NCI-H2171 treated with DMSO at 0.1 percent for 48 hours (cell line): ENCODE measurements around the gene RBX1.
A peak's percentile ranks its signal among the peaks of the same experiment; 100 is the strongest.
"Not testable (repeated sequence)": the region's sequence is repeated elsewhere in the genome, so short reads cannot be mapped to it uniquely, and the experiment has no call there.

Experiments
- DNase-seq: peaks from one replicate; lab custom pipeline; 2025; lab: John Stamatoyannopoulos, UW

RBX1 gene

DNA sequence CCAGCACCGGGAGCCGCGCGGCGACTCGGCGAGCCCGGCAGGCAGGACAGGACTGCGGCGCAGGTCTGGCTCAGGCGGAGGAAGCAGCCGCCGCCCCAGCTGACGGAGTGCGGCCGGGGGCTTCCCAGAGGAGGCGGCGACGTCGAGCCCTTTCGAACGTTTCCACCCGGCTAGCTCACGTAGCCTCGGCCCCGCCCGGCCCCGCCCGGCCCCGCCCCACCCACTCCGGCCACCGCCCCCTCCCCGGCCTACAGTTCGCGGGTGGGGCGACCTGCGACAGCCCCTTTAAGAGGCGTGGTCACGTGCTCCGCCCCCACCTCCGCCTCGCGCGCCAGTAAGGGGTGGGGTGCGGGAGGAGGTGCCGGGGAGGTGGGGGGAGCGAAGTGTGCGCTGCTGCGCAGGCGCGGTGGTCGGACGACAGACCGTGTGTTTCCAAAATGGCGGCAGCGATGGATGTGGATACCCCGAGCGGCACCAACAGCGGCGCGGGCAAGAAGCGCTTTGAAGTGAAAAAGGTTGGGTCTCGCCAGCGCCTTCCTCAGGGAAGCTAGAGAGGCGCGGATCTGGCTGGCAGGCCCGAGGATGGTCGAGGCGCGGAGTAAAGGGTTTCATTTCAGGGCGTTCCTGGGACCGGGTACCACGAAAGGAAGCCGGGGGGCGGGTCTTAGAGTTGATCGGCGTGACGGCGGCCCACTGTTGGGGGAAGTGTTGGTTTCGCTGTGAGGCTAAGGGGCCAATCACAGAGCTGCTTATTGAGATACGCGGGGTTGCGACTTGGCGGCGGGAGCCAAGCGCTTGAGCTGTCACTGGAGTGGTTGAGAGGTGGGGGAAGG lies at the start of gene RBX1:
TSS of gene RBX1 (plus strand) at position 417 of the 833 bp plus-strand sequence. CDS start at position 438, 21 bp downstream.
- DNase-seq, result peak; percentile 97

DNA sequence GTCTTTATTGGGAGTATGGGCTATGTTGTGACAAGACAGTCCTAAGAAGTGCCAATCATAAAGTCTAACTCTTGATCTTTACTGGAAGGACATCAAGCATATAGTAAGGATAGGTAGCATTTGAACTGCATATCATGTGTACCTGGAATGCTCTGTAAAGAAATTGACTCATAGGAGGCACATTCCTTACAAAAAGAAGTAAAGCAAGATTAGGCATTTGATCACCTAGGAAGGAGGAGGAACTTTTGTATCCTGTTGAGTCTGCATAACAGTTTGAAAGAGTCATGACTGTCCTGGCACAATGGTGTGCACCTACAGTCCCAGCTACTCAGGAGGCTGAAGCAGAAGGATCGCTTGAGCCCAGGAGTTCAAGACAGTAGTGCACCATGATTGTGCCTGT lies 47.1 kb upstream of the RBX1 start:
- DNase-seq, result no peak

DNA sequence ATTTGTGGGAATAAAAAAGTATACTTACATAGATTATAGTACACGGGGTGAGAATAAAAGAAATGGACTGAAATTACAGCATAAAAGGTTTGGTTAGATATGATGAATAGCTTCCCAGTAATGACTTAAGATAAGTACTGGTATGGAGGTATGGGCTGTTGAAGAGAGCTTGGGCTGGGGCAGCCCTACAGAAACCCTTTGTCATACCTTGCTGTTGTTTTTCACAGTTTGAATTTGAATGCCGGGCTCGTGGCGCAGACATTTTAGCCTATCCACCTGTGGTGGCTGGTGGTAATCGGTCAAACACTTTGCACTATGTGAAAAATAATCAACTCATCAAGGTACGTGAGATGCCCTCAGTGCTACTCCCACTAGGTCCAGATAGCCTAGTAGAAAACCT lies 42.3 kb upstream of the RBX1 start:
- DNase-seq, result no peak

DNA sequence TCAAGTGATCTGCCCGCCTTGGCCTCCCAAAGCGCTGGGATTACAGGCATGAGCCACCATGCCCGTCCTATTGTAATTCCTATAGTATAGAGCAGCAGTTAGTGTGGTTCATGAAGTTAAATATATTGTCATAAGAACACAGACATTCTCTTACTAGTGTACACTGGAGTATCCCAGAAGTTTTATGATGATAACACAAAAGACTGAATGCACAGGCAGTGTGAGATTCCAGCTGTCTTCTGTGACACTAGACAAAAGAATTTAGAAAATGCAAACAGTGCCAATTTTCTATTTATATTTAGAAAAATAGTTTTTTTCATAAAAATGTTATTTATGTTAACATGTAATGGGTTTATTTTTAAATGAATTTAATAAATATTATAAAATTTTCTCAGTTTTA lies 39.4 kb upstream of the RBX1 start:
- DNase-seq, result no peak

DNA sequence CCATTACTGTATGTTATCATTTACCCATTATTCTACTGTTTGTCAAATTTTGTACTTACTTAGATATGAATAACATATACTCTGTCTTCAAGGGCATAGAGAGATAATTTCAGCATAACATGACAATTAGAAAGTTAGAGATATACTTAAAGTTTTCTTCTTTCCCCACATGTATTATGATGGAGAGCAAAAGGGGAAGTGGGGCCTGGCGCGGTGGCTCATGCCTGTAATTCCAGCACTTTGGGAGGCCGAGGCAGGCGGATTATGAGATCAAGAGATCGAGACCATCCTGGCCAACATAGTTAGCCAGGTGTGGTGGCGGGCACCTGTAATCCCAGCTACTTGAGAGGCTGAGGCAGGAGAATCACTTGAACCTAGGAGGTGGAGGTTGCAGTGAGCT lies 38.2 kb upstream of the RBX1 start:
- DNase-seq, result not testable (repeated sequence)

DNA sequence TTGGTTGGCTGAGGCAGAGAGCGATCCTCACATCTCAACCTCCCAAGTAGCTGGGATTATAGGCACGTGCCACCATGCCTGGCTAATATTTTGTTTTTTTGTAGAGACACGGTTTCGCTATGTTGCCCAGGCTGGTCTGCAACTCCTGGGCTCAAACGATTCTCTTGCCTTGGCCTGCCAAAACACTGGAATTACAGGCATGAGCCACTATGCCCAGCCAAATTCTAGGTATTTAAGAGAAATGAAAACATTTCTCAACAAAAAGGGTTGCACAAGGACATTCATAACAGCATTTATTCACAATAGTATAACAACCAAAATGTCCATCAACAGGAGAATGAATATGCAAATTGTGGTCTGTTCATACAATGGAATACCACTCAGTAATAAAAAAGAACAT lies 31.7 kb upstream of the RBX1 start:
- DNase-seq, result no peak

DNA sequence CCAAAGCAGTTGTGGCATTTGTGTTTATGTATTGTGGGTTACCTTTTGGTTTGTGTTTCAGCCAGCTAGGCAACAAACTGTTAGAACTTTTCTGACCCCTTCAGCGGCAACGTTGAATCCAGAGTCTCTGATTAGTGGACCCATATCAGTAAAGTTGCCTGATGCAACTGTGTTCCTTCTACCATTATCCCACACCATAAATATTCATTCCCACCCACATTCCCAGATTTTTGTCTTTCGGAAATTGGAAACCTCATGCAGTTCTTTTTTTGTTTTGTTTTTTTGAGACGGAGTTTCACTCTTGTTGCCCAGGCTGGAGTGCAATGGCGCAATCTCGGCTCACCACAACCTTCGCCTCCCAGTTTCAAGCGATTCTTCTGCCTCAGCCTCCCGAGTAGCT lies 30.7 kb upstream of the RBX1 start:
- no peak for DNase-seq

GRCh38 chr22:40922484-40923303 lies 28.5 kb upstream of the RBX1 start:
- peak; percentile 63 for DNase-seq

GRCh38 chr22:40928657-40929056 lies 22.5 kb upstream of the RBX1 start:
- no peak for DNase-seq

- no peak for DNase-seq
These were observed 18.8 kb upstream of the RBX1 start for GRCh38 chr22:40932396-40932795.

- DNase-seq, result no peak
These were observed 12.0 kb upstream of the RBX1 start for GRCh38 chr22:40939202-40939601.

DNA sequence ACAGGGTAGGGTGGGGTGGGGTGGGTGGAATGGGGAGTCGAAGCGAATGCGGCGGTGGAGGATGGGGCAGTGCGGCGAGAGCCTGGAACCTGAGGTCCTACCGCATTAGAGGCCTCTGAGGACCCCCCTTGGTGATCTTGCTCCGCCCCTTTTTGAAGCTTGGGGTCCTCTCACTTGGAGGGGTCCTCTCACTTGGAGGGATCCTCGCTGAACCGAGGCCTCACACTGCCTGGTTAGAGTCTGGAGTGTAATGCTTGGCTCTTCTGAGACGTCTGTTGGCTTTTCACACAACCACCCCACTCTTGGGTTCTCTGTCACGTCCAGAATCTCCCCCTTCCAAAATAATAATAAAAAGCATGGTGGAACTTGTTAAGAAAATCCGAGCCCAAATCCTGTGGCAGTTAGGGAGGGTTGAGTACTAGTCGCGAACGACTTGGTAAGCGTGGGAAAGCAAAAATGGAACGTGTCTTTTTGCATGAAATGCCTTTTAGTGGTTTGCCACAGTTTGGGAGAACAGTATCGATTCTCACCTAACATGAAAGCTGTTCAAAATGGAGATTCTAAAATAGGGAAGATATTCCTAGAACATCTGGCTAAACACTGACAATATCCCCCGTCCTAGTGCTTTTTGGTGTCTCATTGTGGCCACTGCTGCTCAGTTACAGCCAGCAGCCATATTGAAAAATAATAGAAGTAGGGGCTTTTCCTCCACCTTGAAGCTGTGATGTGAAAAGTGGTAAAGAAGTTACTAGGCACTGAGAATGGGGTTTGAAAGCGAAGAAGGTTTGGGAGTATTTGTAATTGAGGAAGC lies 822 bp downstream of the RBX1 start:
- DNase-seq, result no peak

- no peak for DNase-seq
These were observed 2.3 kb downstream of the RBX1 start for GRCh38 chr22:40953471-40953870.

DNA sequence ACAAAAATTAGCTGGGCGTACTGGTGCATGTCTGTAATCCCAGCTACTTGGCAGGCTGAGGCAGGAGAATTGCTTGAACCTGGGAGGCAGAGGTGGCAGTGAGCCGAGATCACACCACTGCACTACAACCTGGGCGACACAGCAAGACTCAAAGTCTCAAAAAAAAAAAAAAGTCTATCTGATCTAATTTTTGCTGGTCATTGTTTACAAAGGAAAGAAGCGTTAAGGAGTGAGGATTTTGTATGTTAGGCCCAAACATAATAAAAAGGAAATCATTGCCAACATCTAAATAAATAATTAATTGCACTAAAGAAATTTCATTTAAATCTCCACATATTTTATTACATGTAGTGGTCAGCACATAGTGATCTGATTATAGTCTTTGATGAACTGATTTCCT lies 2.9 kb downstream of the RBX1 start:
- DNase-seq, result no peak

- no peak for DNase-seq
These were observed 4.4 kb downstream of the RBX1 start for GRCh38 chr22:40955571-40955970.

GRCh38 chr22:40957601-40958000 lies 6.4 kb downstream of the RBX1 start:
- no peak for DNase-seq

- DNase-seq, result no peak
These were observed 7.1 kb downstream of the RBX1 start for GRCh38 chr22:40958299-40958698.

DNA sequence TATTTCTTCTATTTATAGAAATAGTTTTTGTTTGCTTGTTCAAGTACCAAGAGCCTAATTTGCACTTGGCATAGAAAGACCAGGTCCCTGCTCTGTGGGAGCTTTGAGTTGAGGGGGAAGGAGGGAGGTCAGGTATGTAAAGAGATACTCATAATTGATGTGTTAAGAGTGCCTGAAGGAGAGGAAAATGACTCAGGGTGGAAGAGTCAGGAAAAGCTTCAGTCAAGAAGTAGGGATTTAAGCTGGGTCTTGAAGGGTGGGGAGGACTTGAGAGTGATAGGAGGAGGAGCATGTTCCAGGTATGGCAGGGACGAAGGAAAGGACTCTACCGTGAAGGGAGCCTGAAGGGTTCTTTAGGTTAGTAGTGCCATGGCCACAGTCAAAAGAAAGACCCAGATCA lies 9.0 kb downstream of the RBX1 start:
- no peak for DNase-seq

DNA sequence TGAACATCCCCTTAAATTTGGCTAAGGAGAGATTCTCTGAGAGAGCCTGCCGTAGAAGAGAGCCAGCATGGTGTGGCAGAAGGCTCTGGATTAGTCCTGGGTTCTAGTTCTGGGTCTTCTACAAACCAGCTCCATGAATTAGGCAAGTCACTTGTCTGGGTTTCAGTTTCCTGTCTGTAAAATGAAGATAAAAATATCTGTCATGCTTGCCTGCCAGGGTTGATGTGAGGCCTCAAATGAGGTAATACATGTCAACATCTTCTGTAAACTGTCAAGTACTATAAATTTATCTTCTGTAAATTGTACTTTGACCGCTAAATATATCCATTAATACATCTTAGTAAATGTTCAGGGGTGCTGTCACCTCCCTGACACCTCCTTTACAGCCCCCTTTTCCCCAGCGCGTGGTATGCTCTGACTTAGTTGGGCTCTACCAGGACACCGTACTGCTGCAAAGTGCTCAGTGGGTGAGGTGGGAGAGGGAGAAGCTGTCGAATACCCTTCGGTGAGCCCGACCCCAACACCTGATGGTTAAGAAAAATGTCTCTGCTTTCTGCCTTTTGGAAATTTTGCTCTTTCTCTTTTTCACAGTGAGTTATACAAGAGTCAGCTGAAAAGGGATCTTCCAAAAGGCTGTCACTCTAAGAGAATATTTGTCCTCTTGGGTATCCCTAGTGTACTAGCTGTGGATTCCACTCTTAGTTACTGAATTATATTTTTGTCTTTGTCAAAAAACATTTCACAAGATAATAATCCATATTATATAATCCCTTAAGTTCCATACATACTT lies 15.0 kb downstream of the RBX1 start:
- no peak for DNase-seq

GRCh38 chr22:40966726-40967085 lies 15.5 kb downstream of the RBX1 start:
- DNase-seq, result no peak

DNA sequence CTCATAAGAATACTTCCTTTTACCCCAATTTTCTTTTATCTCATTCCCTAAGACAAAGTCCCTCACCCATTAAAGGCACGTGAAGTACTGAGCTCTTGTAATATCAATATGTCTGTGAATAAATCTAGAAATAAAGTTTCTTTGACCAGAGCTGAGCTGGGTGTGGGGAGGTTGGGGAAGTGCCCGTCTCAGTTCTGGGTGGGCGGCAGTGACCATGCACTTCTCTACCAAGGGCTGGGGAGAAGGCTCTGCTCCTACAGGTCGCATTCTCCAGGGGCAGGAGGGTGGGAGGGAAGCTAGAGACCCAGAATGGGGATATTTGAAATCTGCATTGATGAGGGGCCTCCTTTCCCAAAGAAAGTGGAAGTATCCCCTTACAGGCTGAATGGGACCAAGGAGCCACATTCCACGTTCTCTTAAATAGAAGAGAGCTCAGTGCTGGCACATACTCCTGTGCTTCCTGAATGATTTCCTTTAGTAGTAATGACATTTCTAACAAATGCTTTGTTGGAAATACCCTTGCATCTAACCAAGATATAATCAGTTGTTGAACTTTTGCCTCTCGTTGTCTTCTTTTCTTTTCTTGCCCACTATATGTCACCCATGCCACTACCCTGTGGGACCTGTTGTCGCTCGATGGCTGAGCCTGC lies 16.1 kb downstream of the RBX1 start:
- no peak for DNase-seq
